CMK (cell line): Measurements from ENCODE around the gene TRIM10.
"Not testable (repeated sequence)": the region's sequence is repeated elsewhere in the genome, so short reads cannot be mapped to it uniquely, and the experiment has no call there.

Experiments
- DNase-seq: peaks from one replicate; pipeline ENCODE4 v3.0.0-alpha.2; 2010; ENCODE audit warnings: low read depth

Gene TRIM10

DNA sequence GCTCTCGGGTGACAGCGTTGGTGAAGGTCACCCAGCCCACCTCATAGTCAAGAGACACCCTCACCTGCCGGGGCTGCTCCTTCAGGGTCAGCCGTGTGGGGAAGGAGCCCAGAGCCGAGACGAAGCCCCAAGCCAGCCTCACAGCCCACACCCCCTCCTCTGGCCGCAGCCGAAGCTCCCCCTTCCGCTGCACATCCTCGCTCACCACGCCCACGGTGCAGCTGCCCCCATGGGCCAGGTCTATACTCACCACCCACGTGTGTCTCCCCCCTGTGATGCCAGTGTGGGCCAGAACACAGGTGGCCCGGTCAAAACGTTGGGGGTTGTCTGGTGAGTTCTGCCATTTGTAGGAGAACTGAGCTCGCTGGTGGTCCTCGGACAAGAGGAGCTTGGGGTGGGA is 7.0 kb downstream of the TRIM10 start:
- DNase-seq, result no peak

DNA sequence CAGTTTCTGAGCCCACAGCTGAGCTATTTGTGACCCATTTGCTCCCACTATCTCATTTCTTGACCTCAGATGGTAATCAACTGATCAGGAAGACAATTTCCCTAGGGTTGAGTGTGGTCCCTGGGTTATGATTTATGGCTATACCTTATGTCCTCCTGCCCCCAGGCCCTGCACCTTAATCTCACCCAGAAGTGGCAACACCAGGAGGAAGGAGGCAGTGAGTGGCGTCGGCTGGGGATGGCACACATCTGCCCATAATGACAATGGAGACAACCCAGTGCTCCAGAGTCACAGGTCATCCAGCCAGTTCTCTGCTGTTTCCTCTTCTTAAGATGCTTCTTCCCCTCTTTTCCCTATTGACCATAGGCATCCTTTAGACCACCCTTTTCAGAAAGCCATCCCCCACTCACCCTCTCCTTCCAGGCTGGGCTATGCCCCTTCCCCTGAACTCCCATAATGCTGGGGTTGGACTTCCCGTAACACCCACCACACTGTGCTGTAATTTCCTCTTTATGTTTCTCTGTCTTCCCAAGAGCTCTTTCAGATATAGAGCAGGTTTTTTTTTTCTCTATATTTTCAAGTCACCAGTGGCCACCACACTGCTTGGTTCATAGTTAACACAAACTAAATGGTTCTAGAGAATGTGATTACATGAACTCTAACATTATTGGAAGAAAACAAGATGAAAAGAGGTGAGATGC is 8.0 kb downstream of the TRIM10 start:
- no peak for DNase-seq

DNA sequence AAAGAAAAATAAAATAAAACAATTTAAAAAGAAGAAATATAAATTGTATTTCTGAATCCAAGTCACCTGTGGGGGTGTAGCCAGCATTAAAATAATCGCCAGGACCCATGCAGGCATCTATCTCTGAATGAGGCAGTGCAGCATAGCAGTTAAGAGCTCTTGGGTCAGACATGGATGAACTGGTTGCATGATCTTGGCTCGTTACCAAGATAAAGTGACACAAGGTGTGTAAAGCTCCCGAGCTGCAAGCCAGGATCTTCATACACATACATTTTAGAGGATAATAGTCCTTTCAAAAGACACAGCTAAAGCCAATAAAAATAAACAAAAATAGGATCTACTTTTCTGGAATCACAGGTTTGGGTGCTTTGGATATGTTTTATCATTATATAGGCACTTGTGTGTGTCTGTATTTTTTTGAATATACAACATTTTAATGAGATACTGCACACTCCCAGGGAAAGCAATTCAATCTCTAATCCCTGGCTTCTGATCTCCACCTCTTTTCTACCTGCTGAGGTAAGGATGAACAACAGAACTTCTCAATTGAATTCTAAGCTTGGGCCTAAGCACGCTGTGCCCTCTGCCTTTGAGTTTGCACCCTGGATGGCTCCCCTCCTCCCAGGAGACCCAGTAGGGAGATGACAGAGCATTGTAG is 8.9 kb downstream of the TRIM10 start:
- no peak for DNase-seq

DNA sequence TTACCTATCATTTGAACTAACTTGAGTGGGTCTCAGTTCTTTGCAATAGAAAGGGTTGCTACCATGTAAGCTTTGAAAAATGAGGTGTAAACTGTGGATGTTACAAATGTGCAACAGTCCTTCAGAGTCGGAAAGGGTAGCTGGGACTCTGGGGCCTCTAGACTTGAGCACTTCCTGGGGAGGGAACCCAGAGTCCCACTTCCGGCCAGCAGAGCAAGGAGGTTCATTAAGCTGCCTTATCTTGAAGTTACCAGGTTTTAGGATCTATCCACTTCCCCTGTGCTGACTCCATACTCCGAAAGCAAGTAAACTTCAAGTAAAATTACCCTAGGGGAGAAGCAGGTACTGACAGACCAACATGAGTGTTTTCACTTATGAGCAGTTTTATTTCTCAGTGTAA is 9.4 kb downstream of the TRIM10 start:
- peak; percentile 80 for DNase-seq

DNA sequence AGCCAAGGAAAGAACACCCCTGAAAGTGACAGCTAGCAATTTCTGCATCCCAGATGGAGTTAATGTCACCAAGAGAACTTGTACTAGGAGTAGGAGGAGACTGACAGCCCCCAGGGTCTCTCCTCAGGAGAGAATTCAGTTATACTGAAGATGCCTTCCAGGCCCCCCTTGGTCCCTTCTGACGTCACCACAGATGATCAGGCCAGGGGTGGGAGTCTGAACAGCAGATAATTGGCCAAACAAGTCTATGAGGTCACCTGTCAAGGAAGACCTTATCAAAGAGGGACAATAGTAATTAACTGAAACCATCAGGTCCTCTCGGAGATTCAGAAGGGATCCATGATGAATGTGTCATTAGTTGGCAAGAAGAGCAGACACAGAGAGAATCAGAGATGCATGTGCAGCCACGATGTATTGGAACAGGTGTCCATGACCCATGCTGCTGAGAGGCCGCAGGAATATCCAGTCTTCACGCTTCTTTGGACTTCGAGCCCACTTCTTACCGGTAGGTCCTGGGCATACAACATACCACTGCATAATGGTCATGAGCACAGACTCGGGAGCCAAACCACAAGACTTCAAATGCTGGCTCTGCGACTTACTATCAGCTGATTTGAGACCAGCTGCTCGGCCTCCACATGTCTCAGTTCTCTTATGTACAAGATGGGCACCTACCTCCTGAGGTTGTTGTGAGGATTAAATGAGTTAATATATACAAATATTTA is 10.2 kb downstream of the TRIM10 start:
- DNase-seq, result no peak

DNA sequence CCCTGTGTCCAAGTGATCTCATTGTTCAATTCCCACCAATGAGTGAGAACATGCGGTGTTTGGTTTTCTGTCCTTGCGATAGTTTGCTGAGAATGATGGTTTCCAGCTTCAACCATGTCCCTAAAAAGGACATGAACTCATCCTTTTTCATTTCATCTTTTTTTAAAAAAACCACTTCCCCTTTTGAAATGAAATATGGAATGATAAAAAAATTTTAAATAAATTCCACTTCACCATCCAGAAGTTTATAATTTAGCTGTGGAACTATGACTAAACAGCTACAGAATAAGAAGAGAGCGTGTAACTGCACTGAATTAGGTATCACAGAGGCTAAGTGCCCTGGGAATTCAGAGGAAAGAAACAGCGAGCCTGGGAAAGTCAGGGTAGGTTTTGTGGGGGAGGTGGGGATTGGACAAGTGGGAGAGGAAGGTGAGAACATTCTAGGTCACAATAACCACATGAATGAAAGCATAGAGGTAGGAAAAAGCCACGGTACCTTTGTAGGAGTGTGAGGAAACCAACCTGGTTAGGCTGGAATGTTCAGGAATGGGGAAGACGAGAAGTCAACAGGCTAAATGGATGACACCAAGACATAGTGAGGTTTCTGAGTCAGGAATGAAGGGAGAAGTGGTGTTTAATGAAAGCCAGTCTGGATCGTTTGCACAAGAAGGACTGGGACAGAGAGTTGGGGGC is 11.0 kb downstream of the TRIM10 start:
- DNase-seq, result no peak

DNA sequence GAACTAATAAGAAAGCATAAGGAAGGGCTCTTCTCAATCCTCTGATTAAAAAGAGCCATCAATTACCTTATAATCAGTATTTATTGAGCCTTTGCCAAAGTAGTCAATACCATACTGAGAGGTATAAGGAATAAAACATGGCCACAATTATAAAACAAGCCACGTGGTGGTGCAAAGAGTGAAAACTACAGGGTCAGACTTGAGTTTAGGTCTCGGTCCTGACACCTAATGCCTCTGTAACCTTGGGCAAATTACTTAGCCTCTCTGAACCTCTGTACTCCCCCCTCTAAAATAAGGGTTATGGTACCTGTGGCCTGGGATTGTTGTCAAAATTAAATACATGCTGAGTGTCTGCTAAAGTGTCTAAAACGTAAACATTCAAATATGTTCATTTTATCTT is 11.8 kb downstream of the TRIM10 start:
- DNase-seq, result no peak

DNA sequence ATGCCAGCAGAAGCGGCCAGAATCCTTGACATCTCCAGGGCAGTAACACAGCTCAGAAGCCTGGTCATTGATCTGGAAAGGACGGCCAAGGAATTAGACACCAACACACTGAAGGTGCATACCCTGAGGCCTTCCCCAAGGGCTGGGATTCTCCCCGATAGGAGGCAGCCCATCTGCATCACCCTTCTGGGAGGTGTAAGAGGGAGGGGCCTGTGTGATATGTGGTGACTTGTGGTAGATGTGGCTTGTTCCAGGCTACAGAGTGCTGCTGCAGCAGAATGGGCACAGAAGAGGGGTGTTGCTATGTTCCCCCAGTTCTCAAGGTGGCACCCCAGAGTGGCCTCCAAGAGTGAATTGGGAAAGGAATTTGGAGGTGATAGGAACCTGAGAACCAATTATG is 13.9 kb downstream of the TRIM10 start:
- DNase-seq, result no peak

DNA sequence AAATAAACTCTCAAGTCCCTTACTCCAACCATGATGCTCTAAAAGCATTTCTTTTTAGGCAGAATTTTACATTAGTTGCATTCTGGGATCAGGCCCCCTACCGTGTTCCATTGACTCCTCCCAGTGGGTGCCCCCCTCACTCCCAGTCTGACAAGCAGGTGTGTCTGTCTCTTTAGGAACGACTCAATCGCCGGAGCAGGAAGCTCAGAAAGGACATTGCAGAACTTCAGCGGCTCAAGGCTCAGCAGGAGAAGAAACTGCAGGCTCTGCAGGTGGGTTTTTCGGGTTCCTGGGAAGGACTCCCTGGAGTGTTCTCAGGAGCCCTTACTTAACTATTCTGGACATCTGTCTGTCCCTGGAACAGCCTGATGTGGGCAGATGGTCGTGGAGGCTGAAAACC is 15.2 kb downstream of the TRIM10 start:
- no peak for DNase-seq

DNA sequence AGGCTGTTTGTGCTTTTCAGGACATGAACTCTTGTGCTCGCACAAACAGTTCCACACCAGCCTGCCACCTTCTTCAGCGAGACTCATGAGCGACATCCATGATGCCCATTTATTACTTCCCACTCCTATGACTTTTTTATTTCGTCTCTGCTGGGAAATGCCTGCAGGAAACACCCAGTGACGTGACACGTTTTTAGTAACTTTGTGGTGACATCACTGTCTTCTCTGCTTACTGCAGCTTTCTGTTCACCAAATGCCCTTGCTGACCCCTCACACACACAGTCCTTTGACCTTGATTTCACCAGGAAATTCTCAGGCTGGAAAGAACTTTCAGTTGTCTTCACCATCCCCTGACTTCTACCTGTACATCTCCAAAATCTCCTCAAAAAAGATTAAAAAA is 16.2 kb downstream of the TRIM10 start:
- DNase-seq, result no peak

DNA sequence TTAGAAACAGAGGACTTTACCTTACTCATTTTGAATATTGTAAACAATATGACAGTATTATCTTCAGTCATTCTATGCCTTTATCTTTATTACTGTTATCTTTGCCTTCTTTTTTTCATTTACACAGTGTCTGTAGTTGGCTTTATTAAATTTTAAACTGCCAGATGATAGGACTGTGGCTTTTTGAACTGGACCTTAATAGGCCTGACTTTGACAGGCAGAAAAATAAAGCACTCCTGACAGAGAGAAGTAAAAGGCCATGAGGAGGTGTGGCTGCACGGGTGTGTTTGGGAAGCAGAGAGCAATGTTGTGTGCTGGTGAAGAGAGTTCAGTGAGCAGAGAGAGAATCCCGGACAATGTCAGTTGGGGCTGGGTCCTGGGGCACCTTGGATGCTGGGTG is 17.2 kb downstream of the TRIM10 start:
- no peak for DNase-seq

DNA sequence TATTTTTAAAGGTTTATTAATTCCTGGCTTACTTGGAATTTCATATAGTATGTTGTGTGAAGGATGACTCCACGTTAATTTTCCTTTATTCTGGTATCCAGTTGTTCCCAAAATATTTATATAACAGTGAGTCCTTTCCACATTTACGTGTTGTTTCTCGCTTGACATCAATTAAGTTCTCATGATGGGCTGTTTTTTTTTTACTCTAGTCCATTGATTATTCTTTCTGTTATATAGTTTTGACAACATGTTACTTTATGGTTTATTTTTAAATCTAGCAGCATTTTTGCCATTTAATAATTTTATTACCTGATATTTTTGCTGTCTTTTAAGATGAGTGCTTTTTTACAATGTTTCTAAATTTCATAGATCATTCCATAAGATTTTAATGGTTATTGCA is 18.3 kb downstream of the TRIM10 start:
- no peak for DNase-seq

DNA sequence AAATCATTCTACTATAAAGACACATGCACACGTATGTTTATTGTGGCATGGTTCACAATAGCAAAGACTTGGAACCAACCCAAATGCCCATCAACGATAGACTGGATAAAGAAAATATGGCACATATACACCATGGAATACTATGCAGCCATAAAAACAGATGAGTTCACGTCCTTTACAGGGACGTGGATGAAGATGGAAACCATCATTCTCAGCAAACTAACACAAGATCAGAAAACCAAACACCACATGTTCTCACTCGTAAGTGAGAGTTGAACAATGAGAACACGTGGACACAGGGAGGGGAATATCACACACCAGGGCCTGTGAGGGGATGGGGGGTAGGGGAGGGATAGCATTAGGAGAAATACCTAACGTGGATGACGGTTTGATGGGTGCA is 20.8 kb downstream of the TRIM10 start:
- DNase-seq, result not testable (repeated sequence)

DNA sequence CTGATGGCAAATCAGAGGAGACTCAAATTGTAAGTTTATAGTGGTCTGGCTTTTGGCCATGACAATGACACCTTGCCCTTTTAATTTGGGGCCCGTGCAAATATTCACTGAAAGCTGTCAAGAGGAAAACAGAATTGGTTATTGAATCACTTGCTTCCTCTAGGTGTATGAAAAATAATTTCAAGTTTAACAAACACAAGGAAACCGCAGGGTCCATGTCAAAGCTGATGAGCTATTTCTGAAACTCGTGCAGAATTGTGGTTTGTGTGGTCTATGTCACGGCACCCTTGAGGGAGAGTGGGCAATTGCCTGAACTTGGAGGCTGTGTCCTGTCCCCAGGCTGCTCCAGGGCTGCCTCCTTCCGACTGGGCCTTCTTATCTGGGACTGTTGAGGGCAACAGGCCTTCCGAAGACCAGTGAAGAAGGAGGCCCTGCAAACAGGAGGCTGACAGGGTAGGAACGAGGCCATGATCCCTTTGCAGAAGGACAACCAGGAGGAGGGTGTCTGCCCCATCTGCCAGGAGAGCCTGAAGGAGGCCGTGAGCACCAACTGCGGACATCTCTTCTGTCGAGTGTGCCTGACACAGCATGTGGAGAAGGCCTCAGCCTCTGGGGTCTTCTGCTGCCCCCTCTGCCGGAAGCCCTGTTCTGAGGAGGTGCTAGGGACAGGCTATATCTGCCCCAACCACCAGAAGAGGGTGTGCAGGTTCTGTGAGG is 24.3 kb downstream of the TRIM10 start:
- no peak for DNase-seq

DNA sequence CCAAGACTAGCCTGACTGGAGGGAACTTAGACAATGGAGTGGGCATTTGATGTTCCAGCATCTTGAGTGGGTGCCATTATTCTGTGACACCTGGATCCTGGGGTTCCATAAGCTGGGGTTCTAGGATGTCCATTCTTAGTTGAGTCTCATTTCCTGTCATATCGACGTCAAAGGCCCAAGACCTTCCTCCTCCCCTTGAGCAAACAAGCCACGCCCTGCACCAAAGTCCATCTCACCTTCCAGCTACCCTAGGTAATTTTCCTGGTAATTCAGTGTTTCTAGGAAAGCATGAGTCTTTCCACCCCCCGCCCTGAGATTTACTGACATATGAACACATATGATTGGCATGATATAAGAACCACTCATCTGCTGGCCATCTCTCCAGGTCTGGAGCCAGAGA is 25.3 kb downstream of the TRIM10 start, which contains the start of gene TRIM40:
TSS of gene TRIM40 (plus strand) at position 384 of the 400 bp plus-strand sequence. CDS start 897 bp downstream, outside the sequence.
- DNase-seq, result no peak

DNA sequence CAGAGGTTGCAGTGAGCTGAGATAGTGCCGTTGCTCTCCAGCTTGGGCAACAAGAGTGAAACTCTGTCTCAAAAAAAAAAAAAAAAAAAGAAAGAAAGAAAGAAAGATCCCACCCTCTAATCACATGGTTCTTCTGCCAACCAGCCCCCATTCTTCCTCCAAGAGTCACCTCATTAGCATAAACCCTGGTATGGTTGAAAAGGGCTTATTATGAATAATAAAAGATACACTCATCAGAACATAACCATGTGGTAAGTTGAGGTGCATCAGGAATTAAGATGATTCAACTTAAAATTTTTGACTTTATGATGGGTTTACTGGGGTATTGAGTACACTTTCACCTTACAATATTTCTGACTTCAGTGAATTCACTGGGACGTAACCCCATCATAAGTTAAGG is 25.9 kb downstream of the TRIM10 start:
- DNase-seq, result no peak

DNA sequence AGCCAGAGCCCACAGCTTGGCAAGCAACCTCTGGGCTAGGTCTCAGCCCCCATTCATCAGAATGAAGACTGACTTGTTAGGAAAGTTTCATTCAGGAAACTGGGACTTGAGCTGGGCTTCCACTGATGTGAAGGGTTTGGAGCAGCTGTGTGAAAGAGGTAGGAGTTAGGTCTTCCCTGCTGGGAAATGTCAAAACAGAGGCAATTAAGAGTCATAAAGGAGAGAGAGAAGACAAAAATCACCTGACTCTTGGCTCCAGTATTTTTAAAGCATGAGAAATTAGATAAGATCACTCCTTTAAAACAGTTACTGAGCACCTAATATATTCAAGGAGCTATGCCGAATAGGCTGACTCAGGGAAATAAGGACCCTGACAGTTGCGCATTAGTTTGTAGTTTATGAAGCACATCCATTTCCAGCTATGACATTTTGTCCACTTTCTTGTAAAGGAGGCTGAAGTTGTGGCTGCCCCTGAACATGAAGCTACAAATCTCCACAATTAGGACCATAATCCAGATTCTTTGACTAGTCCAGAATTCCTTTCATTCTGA is 29.0 kb downstream of the TRIM10 start:
- DNase-seq, result no peak

DNA sequence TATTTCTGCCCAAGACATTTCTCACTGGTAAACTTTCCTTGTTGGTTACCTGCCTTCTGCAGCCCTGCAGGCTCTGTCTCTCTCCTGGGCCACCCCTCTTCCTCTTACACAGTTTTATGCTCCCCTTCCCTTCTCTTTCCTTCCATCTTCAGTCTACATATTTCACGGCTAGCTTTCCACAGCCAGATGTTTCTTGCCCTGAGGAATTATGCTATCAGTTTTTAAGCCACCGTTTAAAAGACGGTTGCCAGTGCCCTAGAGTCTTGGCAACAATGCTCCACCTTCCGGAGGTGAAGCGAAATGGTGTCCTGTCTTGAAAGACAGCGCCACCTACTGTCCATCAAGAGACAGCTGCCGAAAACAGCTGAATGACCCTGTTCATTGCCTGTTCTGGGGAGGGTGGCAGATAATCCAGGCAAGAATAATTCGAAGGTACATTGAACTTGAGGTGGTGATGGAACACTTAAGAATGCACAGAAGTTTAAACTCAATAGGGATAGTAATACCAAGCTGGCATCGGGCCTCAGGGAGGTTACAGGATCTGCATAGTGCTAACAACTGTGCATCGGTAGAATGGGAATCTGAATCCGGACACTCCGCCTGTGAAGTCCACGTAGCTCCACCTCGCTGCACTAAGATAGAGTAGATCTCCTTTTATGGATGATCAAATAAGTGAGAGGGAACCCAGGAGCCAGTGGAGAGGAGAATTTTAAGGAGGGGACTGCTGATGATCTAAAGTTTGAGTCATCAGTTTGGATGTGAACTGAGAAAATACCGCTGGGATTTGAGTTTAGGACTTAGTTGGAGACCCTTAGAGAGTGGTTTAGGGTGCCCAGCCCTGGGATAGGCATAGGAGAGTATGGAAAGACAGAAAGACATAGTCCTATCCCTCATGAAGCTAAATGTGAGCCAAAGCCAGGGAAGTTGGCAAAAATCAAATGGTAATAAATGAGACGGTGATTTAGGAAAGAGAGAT is 29.8 kb downstream of the TRIM10 start:
- DNase-seq, result peak; percentile 79

DNA sequence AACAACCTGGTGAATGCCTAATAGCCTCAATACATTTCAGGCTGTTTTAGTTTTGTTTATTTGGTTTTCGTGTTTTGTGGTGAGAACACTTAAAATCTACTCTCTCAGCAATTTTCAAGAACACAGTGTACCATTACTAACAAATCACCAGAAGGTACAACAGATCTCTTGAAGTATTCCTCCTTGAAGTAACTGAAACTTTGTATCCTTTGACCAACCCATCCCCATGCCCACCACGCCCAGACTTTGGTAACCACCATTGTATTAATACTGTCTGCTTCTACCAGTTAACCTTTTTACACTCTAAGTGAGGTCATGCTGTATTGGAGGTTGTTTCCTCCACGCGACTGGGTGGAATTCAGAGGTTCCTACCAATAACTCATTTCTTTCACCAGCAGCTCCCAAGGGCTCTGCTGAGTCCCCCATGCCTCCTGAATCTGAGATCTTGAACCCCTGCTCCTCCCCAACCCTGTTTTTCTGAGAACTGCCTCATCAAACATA is 30.8 kb downstream of the TRIM10 start:
- no peak for DNase-seq
